Measurements from ENCODE around the gene KATNA1.

DNA sequence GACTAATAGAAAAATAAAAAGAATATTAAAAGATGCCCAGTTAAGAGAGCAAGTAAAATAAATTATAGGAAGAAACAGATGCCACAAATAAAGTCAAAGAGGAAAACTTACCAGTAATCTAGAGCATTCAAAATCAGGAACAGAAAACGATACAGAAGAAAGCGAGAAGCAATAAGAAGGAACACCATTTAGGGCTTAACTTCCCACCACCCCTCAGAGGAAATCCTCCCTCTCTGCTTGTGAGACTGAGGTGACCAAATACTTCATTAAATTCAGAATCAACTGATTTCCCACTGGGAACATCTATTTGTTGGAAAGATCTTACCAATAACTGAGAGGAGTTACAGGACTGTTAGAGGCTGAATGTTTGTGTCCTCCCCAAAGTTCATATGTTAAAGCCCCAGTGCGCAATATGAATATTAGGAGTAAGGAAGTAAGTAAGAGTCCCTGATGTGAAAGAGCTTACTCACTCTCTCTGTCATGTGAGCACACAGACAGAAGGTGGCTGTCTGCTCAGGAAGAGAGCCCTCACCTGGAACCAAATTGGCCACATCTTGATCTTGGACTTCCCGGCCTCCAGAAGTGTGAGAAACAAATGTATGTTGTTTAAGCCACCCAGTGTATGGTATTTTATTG, 19.5 kb downstream of the KATNA1 start:
- TF ChIP-seq, protein P1, sequence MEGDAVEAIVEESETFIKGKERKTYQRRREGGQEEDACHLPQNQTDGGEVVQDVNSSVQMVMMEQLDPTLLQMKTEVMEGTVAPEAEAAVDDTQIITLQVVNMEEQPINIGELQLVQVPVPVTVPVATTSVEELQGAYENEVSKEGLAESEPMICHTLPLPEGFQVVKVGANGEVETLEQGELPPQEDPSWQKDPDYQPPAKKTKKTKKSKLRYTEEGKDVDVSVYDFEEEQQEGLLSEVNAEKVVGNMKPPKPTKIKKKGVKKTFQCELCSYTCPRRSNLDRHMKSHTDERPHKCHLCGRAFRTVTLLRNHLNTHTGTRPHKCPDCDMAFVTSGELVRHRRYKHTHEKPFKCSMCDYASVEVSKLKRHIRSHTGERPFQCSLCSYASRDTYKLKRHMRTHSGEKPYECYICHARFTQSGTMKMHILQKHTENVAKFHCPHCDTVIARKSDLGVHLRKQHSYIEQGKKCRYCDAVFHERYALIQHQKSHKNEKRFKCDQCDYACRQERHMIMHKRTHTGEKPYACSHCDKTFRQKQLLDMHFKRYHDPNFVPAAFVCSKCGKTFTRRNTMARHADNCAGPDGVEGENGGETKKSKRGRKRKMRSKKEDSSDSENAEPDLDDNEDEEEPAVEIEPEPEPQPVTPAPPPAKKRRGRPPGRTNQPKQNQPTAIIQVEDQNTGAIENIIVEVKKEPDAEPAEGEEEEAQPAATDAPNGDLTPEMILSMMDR (IDR thresholded peaks at IDR 0.05), result no peak
- TF ChIP-seq POLR2A (IDR thresholded peaks at IDR 0.05), result no peak

All from body of pancreas (tissue), 4 donors.